ENCODE results near the gene NPBWR2.
"Not testable (repeated sequence)": the region's sequence is repeated elsewhere in the genome, so short reads cannot be mapped to it uniquely, and the experiment has no call there.

Gene NPBWR2

DNA sequence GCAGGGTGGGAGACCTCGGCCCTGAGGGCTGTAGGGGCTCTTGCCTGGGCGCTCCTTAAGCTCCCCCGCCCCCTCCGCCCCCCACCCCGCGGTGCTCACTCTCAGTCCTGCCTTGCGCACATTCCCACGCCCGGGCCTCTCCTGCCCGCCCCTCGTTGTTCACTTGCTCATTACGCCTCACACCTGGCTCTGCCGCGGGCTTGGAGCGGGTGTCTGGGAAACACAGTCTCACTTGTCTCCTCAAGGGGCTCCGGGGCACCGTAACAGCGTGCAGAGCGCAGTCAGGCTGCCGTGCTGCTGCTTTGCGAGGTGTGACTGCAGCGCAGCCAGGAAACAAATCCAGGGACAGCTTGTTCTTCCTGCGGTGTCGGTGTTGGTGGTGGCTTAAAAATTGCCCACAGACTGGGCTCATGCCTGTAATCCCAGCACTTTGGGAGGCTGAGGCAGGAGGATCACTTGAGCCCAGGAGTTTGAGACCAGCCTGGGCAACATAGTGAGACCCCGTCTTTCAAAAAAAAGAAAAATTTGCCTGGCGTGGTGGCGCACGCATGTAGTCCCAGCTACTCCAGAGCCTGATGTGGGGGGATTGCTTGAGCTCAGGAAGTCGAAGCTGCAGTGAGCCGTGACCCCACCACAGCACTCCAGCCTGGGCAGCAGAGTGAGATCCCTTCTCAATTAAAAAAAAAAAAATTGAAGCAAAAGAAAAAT, 4.6 kb downstream of the NPBWR2 start:
- DNase-seq (ENCODE audit: low spot score), result no peak

DNA sequence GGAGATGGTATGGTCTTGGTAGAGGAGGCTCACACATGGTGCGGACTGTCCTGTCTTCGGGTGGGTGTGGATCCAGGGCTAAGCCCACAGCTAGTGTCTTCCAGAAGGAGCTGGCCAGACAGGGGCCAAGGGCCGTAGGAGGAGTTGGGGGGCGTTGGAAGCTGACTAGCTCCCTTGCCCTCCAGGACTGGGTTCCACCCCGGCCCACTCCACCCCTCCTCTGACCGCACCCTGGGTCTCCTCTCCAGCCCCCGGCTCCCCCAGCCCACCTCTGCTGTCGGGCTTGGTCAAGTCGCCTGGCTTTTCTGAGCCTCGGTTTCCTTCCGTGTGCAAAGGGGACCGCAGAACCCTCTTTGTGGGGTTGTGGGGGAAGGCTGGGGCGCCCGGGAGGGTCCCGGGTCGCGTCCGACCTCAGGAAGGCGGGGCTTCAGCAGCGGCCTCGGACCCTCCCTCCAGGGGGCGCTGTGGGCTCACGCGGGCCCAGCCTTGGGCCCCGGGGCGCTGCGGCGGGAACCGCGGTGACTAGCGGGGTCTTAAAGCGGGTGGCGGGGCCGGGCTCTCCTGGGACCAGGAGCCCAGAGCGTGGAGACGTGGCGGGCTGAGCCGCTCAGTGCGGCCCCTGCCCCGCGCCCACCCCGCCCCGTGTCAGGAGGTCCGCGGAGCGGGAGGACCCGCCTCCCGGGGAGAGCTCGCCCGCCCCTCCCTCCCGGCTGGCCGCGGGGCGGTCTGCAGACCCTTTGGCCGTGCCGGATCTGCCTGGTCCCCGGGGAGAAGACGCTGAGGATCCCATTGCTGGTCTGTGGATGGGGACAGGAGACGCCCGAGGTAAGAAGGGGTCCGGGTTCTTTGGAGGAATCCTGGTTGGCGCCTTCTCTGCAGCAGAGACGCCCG, 5.4 kb downstream of the NPBWR2 start:
- peak; percentile 71 for DNase-seq (ENCODE audit: low spot score)

DNA sequence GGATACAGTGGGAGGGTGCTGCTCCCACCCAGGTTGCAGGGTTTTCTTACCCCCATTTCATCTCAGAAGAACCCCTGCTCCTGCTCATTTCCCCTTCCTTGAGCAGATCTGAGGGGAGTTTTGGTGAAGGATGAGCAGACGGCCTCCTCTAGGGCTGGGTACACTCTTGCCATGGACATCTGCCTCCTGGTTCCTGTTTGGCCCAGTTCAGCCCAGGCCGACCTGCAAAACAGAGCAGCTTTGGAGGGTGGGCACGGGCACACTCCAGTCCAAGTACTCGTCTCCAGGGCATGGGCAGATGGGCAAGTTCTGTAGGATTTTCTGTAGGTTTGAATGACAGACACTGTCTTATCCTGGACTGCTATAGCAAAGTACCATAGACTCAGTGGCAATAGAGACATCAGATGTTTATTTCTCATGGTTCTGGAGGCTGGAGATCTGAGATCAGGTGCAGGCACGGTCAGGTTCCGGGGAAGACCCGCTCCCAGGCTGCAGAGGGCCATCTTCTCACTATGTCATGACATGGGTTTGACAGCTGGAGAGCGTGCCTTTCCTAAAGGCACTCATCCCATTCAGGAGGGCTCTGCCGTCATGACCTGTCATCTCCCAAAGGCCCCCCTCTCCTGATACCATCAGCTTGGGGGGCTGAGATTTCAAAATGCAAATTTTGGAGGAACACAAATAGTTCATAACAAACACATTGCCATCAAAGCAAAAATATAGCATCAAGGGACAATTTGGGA, 6.2 kb downstream of the NPBWR2 start:
- no peak for DNase-seq (ENCODE audit: low spot score)

DNA sequence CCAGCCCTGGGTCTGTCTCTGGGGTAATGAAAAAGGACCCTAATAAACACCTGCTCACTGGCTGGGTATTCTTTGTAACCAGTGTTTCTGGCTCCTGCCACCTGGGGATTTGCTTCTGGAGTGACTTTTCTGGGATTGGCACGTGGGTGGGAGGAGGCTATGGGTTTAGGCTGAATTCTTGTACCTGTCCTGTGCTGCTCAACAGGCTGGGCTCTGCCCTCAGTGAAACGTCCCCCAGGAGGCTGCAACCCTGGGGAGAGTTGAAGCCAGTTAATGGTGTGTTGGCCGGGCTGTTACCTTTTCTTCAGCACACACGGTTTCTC, 6.8 kb downstream of the NPBWR2 start:
- DNase-seq (ENCODE audit: low spot score), result no peak

DNA sequence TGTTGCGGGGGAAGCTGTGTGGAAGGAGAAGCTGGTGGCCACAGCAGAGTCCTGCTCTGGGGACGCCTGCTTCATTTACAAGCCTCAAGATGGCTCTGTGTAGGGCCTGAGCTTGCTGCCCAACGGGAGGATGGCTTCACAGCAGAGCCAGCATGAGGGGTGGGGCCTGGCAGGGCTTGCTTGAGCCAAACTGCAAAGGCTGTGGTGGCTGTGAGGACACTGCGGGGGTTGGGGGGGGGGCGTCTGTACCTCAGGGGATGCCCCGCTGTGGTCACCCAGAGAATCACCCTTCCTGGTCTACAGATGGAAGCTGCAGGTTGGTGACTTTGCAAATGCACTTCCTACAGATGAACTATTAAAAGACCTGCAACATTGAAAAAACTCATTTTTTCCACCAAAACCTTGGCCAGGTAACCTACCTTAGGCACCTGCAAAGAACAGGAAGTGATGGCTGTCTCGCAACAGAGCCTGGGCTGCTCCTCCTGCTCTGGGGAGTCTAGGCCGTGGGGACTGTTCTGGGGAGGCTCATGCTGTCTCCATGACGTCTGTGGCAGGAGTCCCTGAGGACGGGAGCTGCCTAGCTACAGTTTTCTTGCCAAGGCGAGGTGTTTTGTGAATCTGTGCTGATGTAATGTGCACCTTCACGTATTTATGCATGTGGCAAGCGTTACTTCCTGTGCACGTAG, 7.3 kb downstream of the NPBWR2 start:
- no peak for DNase-seq (ENCODE audit: low spot score)

DNA sequence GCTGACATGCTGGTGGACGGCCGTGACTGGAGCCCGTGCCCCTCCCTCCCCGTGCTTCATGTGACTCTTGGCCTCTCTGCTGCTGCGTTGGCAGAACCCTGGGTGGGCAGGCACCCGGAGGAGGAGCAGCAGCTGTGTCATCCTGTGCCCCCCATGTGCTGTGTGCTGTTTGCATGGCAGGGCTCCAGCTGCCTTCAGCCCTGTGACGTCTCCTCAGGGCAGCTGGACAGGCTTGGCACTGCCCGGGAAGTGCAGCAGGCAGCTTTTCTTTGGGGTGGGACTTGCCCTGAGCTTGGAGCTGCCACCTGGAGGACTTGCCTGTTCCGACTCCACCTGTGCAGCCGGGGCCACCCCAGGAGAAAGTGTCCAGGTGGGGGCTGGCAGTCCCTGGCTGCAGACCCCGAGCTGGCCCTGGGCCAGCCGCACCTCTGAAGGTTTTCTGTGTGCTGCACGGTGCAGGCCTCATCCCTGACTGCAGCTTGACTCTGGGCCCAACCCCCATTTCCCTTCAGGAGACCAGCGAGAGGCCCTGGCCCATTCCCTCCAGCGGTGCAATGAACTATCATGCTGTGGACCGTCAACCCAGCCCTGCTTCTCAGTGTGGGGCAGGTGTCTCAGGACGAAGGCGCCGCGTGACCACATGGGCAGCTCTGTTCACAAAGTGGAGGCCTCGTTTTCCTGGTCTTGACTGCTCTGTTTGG, 8.1 kb downstream of the NPBWR2 start:
- no peak for DNase-seq (ENCODE audit: low spot score)

DNA sequence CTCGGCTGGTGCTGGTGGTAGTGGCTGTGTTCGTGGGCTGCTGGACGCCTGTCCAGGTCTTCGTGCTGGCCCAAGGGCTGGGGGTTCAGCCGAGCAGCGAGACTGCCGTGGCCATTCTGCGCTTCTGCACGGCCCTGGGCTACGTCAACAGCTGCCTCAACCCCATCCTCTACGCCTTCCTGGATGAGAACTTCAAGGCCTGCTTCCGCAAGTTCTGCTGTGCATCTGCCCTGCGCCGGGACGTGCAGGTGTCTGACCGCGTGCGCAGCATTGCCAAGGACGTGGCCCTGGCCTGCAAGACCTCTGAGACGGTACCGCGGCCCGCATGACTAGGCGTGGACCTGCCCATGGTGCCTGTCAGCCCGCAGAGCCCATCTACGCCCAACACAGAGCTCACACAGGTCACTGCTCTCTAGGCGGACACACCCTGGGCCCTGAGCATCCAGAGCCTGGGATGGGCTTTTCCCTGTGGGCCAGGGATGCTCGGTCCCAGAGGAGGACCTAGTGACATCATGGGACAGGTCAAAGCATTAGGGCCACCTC, 8.8 kb downstream of the NPBWR2 start:
- no peak for DNase-seq (ENCODE audit: low spot score)

DNA sequence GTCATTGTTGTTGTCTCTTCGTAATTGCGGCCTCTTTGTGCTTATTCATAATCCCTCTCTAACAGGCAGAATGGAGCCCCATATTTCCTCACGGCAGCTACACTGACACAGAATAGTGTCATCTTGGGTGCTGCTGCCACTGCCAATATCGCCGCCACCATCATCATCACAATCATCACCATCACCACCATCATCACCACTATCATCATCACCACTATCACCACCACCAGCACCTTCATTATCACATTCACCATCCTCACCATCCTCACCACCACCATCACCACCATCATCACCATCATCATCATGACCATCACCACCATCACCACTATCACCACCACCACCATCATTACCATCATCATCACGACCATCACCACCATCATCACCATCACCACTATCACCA, 10.8 kb downstream of the NPBWR2 start:
- DNase-seq (ENCODE audit: low spot score), result no peak

DNA sequence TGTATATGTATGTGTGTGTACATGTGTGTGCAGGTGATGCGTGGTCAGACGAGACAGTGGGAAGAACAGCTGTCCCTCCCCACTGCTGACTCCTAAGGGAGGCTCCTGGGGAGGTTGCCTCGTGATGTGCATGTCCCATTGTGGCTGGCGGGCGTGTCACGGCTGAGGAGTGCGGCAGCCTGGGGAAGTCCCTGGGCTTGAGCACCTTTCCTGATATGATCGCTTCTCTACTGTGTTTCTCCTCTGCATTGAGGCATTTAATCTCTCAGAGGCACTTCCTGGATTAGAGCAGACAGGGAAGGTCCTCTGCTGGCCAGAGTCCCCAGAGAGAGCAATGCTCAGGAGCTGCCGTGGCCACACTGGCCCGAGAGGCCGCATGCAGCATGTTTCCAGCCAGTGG, 11.4 kb downstream of the NPBWR2 start:
- no peak for DNase-seq (ENCODE audit: low spot score)

DNA sequence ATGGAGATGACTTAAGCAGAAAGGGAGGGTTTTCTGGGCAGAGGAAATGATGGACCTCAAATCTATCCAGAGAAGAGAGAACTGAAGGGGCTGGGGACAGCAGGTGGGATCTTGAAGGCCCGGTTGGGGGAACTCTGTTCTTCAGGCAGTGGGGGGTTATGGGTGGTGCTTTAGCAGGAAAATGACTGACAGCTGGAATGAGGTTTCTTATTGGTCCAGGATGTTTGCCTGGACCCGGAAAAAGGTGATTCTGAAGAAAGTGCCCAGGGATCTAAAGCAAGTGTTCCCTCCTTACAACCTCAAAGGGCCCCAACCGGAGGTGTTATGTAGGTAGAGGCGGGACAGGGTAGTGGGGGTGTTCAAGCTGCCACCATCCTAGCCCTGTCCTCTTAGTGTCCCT, 11.9 kb downstream of the NPBWR2 start:
- no peak for DNase-seq (ENCODE audit: low spot score)

DNA sequence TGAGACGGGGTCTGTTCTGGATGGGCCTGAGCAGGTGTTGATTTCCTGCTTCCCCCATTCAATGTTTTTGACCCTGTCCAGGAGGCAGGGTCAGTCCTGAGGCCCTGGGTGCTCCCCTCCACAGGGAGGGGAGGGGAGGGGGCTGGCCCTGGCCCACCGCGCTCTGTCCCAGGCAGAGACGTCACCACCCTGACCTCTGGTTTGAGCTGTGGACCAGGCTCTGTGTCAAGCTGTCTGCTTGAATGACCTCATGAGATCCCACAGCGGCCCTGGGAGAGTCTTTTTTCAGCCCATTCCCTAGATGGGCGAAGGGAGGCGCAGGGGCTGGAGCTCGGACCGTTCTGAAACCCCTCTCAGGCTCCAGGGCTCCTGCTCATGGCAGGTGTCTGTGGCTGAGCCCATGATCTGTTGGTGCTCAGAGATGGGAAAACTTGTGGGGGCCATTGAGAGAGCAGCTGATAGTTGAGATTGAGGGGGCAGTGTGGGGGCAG, 14.3 kb downstream of the NPBWR2 start:
- DNase-seq (ENCODE audit: low spot score), result no peak

DNA sequence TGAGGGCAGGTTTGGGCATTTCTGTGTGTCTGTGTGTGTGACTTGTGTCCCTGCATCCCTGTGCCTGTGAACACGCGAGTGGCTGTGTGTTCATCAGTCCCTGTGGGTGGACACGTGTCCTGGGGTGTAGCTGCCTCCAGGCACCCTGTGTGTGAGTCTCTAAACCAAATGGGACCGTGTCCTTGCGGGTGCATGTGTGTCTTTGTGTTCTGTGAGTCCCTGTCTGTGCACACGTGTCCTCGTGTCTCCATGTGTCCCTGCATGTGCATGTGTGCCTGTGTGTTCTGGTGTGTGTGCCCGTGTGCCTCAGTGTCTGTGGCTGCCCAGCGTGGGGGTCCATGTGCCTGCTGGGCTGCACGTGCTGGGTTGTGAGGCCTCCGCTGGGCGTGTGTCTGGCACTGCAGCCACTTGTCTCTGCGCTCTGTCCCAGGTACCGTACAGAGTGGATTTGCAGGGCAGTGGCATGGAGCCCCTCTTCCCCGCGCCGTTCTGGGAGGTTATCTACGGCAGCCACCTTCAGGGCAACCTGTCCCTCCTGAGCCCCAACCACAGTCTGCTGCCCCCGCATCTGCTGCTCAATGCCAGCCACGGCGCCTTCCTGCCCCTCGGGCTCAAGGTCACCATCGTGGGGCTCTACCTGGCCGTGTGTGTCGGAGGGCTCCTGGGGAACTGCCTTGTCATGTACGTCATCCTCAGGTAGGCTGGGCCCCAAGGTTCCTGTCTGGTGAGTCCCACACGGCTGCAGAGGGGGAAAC, 14.9 kb downstream of the NPBWR2 start:
- DNase-seq (ENCODE audit: low spot score), result no peak

DNA sequence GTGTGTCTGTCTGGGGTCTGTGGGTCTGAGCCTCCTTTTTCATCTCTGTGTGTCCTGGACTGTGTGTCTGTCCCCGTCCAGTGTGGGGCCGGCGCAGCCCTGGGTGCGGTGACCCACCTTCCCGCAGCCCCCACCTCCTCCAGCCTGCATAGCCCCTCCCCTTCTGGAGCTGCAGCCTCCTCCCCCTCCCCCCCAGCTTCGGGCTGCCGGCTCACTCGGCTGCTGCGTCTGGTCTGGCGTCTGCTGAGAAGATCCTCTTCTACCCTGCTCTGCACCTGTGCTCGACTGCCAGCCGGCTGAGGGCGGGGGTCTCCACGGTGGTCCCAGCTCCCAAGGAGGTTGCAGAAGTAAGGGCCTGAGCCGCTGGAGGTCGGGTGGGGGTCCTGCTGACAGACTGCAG, 15.6 kb downstream of the NPBWR2 start:
- no peak for DNase-seq (ENCODE audit: low spot score)

DNA sequence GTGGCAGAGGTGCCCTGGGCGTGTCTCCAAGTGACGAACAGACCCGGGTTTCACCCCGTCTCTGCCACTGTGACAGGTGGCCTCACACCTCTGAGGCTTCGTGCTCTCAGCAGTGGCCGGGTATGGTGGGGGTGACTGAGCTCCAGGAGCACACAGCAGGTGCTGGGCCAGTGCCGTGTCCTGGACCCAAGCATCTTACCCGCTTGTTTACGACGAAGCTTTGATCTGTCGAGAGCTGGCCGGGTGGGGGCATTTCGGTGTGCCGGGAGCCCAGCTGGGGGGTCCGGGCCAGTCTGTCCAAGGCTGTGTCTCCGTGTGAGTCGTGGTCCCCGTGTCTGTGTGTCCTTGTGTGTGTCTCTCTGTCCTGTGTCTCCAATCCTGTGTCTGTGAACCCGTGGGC, 16.0 kb downstream of the NPBWR2 start:
- DNase-seq (ENCODE audit: low spot score), result no peak

DNA sequence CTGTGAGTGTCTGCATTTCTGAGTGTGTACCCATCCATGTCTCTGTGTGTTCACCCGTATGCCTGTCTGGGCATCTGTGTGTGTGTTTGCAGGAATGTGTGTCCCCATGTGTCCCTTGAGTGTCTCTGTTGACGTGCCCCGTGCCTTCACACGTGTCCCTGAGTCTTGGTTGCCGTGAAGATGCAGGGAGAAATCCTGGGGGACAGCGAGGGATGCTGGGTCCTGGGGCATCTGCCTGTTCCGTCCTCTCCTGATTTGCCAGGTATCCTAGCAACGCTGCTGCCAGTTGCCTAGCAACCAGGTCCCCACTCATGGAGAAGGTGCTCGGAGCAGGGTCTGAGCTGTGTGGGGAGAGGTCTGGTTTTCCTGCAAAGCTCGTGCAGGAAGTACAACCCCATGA, 17.2 kb downstream of the NPBWR2 start:
- no peak for DNase-seq (ENCODE audit: low spot score)

DNA sequence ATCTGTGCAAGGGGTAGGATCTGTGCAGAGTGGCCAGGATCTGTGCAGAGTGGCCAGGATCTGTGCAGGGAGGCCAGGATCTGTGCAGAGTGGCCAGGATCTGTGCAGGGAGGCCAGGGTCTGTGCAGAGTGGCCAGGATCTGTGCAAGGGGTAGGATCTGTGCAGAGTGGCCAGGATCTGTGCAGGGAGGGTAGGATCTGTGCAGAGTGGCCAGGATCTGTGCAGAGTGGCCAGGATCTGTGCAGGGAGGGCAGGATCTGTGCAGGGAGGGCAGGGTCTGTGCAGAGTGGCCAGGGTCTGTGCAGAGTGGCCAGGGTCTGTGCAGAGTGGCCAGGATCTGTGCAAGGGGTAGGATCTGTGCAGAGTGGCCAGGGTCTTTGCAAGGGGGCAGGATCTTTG, 18.8 kb downstream of the NPBWR2 start:
- not testable (repeated sequence) for DNase-seq (ENCODE audit: low spot score)

DNA sequence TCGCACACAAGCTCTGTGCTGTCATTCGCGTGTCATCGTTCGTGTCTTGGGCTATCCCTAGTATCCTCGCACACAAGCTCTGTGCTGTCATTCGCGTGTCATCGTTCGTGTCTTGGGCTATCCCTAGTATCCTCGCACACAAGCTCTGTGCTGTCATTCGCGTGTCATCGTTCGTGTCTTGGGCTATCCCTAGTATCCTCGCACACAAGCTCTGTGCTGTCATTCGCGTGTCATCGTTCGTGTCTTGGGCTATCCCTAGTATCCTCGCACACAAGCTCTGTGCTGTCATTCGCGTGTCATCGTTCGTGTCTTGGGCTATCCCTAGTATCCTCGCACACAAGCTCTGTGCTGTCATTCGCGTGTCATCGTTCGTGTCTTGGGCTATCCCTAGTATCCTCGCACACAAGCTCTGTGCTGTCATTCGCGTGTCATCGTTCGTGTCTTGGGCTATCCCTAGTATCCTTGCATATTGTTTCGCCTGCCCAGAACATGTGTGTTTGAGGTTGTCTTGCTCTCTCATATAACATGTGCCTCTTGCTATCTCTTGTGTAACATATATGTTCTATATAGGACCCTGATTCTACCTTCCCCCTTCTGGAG, 20.0 kb downstream of the NPBWR2 start:
- not testable (repeated sequence) for DNase-seq (ENCODE audit: low spot score)

DNA sequence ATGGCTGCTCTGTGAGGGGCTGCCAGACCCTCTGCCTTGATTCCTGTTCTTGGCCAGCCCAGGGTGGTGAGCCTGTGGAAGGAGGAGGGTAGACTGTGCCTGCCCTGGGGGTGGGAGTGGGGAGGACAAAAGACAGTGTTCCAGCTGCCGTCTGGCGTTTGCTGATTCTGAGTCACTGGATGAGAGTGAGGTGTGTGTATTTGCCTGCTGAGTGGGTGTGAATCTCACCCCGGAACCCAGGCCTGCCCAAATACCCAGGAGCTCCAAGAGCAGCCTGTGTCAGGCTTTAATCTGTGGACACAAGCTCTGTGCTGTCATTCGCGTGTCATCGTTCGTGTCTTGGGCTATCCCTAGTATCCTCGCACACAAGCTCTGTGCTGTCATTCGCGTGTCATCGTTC, 20.6 kb downstream of the NPBWR2 start:
- DNase-seq (ENCODE audit: low spot score), result no peak

DNA sequence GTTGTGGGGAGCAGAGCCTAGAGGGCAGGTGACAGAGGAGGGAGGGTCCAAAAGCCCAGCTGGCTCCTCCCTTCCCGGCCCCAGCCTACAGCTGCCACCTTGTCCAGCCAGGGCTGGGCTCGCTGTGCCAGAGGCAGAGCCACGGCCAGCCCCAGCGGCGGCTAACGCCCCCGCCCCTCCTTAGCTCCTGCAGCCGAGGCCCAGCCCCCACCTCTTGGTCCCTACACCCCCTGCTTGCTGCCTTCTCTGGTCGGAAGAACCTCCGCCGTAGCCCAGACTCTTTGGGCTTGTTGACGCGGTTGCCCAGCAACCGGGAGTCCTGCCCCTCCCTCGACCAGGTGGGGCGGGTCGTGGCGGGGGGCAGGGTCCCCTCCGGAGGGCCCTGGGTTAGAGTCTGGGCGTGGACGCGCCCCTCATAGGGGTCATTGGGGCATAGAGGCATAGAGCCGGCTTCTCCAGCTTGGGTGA, 22.6 kb downstream of the NPBWR2 start:
- DNase-seq (ENCODE audit: low spot score), result no peak

Measured in AG20443 (cell line).